ENCODE data around the gene PLAC9. TPM values are rescaled to one million over a fixed set of nuclear protein-coding genes. Genes with fewer than 3 reads are reported as not detected.

Gene PLAC9
- total and polyA plus RNA-seq, 2 experiments from 2014 or later = 1.1 to 11.0 TPM

DNA sequence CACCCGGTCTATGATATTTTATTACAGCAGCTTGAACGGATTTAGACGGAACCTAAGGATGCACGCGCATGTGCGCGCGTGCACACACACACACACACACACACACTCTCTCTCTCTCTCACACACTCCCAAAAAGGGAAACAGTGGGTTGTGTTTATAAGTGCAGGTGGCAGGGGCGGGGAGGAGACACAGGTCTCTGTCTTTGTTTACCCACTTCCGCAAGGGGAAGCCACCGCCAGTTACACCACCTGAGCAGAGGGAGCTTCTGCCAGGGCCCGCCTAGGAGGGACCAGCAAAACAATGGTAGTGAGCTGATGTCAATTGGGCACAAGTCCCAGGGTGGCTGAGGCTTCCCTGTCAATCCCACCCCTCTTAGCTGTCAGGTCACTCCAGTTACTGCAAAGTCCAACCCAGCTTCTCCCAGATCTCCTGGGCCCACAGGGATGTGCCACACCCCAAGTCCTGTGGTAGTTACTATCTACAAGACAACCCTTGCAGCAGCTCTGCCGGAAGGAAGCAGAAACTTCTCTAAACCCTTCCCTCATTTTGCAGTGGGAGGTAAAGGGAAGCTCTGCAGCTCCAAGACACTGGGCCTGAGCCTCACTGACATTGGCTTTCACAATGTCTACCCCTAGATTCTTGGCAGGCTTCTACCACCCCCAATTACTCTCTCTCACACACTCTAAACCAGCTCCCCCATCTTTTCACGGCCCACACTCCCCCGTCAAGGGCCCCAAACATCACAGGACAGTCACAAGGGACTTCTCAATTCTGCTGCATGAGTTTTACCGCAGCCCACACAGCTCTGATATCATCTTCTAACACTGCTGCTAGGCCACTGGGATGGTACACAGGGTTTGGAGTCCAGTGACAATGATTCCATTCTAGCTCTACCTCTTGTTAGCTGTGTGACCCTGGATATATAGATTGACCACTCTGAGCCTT, 55.2 kb downstream of the PLAC9 start:
- Histone ChIP-seq H3K9me2 (ENCODE audit: insufficient read depth) (no peaks in the 10 kb centered on the region; the same call in 1 of the 2 replicates), H3K27ac (ENCODE audit: low read depth) (no peak overlapping the region), H4K20me1 (replicated peaks; ENCODE audit: insufficient read depth) (peaks cover 15% of the 10 kb centered on the region), H3K79me2 (replicated peaks; ENCODE audit: insufficient read depth) (peaks cover 60% of the 10 kb centered on the region), H3K36me3 (ENCODE audit: insufficient read depth) (no peaks in the 10 kb centered on the region), H3K27me3 (ENCODE audit: insufficient read depth) (no peaks in the 10 kb centered on the region), H3K4me3 (no peak overlapping the region), H3K4me1 (ENCODE audit: insufficient read depth) (no peaks in the 10 kb centered on the region; the same call in 1 of the 2 replicates), H2AFZ (no peak overlapping the region), H3F3A (replicated peaks; ENCODE audit: low read depth) (no peaks in the 10 kb centered on the region), H3K4me2 (no peak overlapping the region)
- Mint-ChIP-seq H3K27me3 (ENCODE audit: insufficient read depth, low read depth, poor library complexity) (no peaks in the 10 kb centered on the region), H3K27ac (no peak overlapping the region; the same call in 1 of the 2 replicates), H3K4me3 (no peak overlapping the region), H3K36me3 (ENCODE audit: low read depth) (no peaks in the 10 kb centered on the region), H3K9me3 (no peaks in the 10 kb centered on the region), H3K4me1 (peaks cover 20% of the 10 kb centered on the region)
- DNase-seq (ENCODE audit: low spot score) (no peak), ATAC-seq (no peak)
- TF ChIP-seq STAT1 (IDR thresholded peaks at IDR 0.05; ENCODE audit: unreplicated experiment) (no peak), JUNB (IDR thresholded peaks at IDR 0.05; ENCODE audit: unreplicated experiment) (no peak), CREB1 (CRISPR knock-in tag; IDR thresholded peaks at IDR 0.05; ENCODE audit: low read depth) (no peak), EZH2 (IDR thresholded peaks at IDR 0.05; ENCODE audit: low read depth, unreplicated experiment) (no peak), POLR2AphosphoS5 (IDR thresholded peaks at IDR 0.05; ENCODE audit: low read depth) (no peak), NANOG (IDR thresholded peaks at IDR 0.05; ENCODE audit: borderline replicate concordance) (no peak), ZNF114 (CRISPR knock-in tag; IDR thresholded peaks at IDR 0.05) (no peak), ZNF331 (CRISPR knock-in tag; IDR thresholded peaks at IDR 0.05; ENCODE audit: low read depth) (no peak), EZH2phosphoT487 (IDR thresholded peaks at IDR 0.05; ENCODE audit: unreplicated experiment) (no peak)
- TF ChIP-seq, protein P1, sequence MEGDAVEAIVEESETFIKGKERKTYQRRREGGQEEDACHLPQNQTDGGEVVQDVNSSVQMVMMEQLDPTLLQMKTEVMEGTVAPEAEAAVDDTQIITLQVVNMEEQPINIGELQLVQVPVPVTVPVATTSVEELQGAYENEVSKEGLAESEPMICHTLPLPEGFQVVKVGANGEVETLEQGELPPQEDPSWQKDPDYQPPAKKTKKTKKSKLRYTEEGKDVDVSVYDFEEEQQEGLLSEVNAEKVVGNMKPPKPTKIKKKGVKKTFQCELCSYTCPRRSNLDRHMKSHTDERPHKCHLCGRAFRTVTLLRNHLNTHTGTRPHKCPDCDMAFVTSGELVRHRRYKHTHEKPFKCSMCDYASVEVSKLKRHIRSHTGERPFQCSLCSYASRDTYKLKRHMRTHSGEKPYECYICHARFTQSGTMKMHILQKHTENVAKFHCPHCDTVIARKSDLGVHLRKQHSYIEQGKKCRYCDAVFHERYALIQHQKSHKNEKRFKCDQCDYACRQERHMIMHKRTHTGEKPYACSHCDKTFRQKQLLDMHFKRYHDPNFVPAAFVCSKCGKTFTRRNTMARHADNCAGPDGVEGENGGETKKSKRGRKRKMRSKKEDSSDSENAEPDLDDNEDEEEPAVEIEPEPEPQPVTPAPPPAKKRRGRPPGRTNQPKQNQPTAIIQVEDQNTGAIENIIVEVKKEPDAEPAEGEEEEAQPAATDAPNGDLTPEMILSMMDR (conservative IDR thresholded peaks at IDR 0.05; ENCODE audit: low read depth in 2 of 2) = no peak
- TF ChIP-seq, protein P2, sequence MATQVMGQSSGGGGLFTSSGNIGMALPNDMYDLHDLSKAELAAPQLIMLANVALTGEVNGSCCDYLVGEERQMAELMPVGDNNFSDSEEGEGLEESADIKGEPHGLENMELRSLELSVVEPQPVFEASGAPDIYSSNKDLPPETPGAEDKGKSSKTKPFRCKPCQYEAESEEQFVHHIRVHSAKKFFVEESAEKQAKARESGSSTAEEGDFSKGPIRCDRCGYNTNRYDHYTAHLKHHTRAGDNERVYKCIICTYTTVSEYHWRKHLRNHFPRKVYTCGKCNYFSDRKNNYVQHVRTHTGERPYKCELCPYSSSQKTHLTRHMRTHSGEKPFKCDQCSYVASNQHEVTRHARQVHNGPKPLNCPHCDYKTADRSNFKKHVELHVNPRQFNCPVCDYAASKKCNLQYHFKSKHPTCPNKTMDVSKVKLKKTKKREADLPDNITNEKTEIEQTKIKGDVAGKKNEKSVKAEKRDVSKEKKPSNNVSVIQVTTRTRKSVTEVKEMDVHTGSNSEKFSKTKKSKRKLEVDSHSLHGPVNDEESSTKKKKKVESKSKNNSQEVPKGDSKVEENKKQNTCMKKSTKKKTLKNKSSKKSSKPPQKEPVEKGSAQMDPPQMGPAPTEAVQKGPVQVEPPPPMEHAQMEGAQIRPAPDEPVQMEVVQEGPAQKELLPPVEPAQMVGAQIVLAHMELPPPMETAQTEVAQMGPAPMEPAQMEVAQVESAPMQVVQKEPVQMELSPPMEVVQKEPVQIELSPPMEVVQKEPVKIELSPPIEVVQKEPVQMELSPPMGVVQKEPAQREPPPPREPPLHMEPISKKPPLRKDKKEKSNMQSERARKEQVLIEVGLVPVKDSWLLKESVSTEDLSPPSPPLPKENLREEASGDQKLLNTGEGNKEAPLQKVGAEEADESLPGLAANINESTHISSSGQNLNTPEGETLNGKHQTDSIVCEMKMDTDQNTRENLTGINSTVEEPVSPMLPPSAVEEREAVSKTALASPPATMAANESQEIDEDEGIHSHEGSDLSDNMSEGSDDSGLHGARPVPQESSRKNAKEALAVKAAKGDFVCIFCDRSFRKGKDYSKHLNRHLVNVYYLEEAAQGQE (IDR thresholded peaks at IDR 0.05; ENCODE audit: unreplicated experiment) = no peak
- TF ChIP-seq, protein P3, sequence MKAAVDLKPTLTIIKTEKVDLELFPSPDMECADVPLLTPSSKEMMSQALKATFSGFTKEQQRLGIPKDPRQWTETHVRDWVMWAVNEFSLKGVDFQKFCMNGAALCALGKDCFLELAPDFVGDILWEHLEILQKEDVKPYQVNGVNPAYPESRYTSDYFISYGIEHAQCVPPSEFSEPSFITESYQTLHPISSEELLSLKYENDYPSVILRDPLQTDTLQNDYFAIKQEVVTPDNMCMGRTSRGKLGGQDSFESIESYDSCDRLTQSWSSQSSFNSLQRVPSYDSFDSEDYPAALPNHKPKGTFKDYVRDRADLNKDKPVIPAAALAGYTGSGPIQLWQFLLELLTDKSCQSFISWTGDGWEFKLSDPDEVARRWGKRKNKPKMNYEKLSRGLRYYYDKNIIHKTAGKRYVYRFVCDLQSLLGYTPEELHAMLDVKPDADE (IDR thresholded peaks at IDR 0.05) = no peak
- TF ChIP-seq, protein P4, sequence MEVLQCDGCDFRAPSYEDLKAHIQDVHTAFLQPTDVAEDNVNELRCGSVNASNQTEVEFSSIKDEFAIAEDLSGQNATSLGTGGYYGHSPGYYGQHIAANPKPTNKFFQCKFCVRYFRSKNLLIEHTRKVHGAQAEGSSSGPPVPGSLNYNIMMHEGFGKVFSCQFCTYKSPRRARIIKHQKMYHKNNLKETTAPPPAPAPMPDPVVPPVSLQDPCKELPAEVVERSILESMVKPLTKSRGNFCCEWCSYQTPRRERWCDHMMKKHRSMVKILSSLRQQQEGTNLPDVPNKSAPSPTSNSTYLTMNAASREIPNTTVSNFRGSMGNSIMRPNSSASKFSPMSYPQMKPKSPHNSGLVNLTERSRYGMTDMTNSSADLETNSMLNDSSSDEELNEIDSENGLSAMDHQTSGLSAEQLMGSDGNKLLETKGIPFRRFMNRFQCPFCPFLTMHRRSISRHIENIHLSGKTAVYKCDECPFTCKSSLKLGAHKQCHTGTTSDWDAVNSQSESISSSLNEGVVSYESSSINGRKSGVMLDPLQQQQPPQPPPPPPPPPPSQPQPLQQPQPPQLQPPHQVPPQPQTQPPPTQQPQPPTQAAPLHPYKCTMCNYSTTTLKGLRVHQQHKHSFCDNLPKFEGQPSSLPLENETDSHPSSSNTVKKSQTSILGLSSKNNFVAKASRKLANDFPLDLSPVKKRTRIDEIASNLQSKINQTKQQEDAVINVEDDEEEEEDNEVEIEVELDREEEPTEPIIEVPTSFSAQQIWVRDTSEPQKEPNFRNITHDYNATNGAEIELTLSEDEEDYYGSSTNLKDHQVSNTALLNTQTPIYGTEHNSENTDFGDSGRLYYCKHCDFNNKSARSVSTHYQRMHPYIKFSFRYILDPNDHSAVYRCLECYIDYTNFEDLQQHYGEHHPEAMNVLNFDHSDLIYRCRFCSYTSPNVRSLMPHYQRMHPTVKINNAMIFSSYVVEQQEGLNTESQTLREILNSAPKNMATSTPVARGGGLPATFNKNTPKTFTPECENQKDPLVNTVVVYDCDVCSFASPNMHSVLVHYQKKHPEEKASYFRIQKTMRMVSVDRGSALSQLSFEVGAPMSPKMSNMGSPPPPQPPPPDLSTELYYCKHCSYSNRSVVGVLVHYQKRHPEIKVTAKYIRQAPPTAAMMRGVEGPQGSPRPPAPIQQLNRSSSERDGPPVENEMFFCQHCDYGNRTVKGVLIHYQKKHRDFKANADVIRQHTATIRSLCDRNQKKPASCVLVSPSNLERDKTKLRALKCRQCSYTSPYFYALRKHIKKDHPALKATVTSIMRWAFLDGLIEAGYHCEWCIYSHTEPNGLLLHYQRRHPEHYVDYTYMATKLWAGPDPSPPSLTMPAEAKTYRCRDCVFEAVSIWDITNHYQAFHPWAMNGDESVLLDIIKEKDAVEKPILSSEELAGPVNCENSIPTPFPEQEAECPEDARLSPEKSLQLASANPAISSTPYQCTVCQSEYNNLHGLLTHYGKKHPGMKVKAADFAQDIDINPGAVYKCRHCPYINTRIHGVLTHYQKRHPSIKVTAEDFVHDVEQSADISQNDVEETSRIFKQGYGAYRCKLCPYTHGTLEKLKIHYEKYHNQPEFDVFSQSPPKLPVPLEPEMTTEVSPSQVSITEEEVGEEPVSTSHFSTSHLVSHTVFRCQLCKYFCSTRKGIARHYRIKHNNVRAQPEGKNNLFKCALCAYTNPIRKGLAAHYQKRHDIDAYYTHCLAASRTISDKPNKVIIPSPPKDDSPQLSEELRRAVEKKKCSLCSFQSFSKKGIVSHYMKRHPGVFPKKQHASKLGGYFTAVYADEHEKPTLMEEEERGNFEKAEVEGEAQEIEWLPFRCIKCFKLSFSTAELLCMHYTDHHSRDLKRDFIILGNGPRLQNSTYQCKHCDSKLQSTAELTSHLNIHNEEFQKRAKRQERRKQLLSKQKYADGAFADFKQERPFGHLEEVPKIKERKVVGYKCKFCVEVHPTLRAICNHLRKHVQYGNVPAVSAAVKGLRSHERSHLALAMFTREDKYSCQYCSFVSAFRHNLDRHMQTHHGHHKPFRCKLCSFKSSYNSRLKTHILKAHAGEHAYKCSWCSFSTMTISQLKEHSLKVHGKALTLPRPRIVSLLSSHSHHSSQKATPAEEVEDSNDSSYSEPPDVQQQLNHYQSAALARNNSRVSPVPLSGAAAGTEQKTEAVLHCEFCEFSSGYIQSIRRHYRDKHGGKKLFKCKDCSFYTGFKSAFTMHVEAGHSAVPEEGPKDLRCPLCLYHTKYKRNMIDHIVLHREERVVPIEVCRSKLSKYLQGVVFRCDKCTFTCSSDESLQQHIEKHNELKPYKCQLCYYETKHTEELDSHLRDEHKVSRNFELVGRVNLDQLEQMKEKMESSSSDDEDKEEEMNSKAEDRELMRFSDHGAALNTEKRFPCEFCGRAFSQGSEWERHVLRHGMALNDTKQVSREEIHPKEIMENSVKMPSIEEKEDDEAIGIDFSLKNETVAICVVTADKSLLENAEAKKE (CRISPR knock-in tag; IDR thresholded peaks at IDR 0.05) = no peak
